ENCODE measurements around the gene ICE1. TPM values are rescaled to one million over a fixed set of nuclear protein-coding genes. Genes with fewer than 3 reads are reported as not detected.

ICE1 gene
- total and polyA plus RNA-seq, 9 of the 15 experiments (the other 6 are each of a cell fraction or from before 2014, with no cell fraction given) = 4.9 to 47.4 (median 28.2) TPM

DNA sequence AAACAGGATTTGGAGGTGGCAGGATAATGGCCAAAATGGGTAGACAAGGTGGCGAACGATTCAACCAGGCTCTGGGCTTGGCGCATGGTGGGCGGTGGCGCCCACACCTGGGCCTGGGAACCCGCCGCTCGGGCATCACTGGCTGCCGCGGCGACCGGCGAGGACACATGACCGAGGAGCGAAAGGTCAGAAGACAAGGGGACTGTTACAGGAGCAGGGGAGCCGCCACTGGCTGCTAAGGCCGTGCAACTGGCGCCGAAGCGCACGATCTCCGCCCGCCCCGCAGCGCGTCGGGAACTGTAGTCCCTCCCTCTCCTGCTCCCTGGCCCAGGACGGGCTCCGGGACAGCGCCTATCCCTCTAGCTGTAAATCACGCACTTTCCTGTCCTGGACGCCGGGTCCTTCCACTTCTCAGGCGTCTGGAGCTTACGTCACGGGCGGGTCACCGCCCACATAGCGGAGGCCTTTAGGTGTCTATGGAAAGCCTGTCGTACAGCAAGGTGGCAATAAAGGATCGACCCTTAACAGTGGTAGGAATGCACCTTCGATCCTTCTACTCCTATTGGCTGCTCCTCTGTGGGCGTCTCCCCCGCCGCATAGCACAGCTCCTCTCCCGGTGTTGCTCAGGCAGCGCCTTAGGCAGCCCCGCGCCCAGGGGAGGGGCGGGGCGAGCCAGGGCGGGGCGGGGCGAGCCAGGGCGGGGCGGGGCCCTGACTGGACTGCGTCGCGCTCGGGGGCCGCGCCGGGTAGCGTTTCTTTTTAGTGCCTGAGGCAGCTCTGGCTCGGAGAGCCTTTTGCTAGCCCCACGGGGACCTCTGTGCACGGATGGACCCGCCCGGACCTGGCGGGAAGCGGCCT, at the start of gene ICE1 (continued):
- TF ChIP-seq, protein P1, sequence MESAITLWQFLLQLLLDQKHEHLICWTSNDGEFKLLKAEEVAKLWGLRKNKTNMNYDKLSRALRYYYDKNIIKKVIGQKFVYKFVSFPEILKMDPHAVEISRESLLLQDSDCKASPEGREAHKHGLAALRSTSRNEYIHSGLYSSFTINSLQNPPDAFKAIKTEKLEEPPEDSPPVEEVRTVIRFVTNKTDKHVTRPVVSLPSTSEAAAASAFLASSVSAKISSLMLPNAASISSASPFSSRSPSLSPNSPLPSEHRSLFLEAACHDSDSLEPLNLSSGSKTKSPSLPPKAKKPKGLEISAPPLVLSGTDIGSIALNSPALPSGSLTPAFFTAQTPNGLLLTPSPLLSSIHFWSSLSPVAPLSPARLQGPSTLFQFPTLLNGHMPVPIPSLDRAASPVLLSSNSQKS (CRISPR knock-in tag; IDR thresholded peaks at IDR 0.05) = no peak
- TF ChIP-seq, protein P2, sequence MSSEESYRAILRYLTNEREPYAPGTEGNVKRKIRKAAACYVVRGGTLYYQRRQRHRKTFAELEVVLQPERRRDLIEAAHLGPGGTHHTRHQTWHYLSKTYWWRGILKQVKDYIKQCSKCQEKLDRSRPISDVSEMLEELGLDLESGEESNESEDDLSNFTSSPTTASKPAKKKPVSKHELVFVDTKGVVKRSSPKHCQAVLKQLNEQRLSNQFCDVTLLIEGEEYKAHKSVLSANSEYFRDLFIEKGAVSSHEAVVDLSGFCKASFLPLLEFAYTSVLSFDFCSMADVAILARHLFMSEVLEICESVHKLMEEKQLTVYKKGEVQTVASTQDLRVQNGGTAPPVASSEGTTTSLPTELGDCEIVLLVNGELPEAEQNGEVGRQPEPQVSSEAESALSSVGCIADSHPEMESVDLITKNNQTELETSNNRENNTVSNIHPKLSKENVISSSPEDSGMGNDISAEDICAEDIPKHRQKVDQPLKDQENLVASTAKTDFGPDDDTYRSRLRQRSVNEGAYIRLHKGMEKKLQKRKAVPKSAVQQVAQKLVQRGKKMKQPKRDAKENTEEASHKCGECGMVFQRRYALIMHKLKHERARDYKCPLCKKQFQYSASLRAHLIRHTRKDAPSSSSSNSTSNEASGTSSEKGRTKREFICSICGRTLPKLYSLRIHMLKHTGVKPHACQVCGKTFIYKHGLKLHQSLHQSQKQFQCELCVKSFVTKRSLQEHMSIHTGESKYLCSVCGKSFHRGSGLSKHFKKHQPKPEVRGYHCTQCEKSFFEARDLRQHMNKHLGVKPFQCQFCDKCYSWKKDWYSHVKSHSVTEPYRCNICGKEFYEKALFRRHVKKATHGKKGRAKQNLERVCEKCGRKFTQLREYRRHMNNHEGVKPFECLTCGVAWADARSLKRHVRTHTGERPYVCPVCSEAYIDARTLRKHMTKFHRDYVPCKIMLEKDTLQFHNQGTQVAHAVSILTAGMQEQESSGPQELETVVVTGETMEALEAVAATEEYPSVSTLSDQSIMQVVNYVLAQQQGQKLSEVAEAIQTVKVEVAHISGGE (CRISPR knock-in tag; IDR thresholded peaks at IDR 0.05) = peak in 1 of 3 experiments; percentile 72; a peak in 1 of 6 replicates
- TF ChIP-seq MAFK (IDR thresholded peaks at IDR 0.05; ENCODE audit: low read length) (no peak), RFX1 (IDR thresholded peaks at IDR 0.05) (peak; percentile 44), NR2C2 (CRISPR knock-in tag; IDR thresholded peaks at IDR 0.05) (peak; percentile 68), NR2C2 (tag; IDR thresholded peaks at IDR 0.05) (peak; percentile 98), ZNF174 (CRISPR knock-in tag; IDR thresholded peaks at IDR 0.05) (no peak), KLF10 (CRISPR knock-in tag; IDR thresholded peaks at IDR 0.05) (no peak), NFIX (CRISPR knock-in tag; IDR thresholded peaks at IDR 0.05; ENCODE audit: low read depth) (no peak)
- TF ChIP-seq, protein P3, sequence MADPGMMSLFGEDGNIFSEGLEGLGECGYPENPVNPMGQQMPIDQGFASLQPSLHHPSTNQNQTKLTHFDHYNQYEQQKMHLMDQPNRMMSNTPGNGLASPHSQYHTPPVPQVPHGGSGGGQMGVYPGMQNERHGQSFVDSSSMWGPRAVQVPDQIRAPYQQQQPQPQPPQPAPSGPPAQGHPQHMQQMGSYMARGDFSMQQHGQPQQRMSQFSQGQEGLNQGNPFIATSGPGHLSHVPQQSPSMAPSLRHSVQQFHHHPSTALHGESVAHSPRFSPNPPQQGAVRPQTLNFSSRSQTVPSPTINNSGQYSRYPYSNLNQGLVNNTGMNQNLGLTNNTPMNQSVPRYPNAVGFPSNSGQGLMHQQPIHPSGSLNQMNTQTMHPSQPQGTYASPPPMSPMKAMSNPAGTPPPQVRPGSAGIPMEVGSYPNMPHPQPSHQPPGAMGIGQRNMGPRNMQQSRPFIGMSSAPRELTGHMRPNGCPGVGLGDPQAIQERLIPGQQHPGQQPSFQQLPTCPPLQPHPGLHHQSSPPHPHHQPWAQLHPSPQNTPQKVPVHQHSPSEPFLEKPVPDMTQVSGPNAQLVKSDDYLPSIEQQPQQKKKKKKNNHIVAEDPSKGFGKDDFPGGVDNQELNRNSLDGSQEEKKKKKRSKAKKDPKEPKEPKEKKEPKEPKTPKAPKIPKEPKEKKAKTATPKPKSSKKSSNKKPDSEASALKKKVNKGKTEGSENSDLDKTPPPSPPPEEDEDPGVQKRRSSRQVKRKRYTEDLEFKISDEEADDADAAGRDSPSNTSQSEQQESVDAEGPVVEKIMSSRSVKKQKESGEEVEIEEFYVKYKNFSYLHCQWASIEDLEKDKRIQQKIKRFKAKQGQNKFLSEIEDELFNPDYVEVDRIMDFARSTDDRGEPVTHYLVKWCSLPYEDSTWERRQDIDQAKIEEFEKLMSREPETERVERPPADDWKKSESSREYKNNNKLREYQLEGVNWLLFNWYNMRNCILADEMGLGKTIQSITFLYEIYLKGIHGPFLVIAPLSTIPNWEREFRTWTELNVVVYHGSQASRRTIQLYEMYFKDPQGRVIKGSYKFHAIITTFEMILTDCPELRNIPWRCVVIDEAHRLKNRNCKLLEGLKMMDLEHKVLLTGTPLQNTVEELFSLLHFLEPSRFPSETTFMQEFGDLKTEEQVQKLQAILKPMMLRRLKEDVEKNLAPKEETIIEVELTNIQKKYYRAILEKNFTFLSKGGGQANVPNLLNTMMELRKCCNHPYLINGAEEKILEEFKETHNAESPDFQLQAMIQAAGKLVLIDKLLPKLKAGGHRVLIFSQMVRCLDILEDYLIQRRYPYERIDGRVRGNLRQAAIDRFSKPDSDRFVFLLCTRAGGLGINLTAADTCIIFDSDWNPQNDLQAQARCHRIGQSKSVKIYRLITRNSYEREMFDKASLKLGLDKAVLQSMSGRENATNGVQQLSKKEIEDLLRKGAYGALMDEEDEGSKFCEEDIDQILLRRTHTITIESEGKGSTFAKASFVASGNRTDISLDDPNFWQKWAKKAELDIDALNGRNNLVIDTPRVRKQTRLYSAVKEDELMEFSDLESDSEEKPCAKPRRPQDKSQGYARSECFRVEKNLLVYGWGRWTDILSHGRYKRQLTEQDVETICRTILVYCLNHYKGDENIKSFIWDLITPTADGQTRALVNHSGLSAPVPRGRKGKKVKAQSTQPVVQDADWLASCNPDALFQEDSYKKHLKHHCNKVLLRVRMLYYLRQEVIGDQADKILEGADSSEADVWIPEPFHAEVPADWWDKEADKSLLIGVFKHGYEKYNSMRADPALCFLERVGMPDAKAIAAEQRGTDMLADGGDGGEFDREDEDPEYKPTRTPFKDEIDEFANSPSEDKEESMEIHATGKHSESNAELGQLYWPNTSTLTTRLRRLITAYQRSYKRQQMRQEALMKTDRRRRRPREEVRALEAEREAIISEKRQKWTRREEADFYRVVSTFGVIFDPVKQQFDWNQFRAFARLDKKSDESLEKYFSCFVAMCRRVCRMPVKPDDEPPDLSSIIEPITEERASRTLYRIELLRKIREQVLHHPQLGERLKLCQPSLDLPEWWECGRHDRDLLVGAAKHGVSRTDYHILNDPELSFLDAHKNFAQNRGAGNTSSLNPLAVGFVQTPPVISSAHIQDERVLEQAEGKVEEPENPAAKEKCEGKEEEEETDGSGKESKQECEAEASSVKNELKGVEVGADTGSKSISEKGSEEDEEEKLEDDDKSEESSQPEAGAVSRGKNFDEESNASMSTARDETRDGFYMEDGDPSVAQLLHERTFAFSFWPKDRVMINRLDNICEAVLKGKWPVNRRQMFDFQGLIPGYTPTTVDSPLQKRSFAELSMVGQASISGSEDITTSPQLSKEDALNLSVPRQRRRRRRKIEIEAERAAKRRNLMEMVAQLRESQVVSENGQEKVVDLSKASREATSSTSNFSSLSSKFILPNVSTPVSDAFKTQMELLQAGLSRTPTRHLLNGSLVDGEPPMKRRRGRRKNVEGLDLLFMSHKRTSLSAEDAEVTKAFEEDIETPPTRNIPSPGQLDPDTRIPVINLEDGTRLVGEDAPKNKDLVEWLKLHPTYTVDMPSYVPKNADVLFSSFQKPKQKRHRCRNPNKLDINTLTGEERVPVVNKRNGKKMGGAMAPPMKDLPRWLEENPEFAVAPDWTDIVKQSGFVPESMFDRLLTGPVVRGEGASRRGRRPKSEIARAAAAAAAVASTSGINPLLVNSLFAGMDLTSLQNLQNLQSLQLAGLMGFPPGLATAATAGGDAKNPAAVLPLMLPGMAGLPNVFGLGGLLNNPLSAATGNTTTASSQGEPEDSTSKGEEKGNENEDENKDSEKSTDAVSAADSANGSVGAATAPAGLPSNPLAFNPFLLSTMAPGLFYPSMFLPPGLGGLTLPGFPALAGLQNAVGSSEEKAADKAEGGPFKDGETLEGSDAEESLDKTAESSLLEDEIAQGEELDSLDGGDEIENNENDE (IDR thresholded peaks at IDR 0.05; ENCODE audit: low read depth, low read length) = no peak

Measured in K562 (cell line).